ENCODE measurements around the gene CHST7.
A peak's percentile ranks its signal among the peaks of the same experiment; 100 is the strongest.

CHST7 gene

DNA sequence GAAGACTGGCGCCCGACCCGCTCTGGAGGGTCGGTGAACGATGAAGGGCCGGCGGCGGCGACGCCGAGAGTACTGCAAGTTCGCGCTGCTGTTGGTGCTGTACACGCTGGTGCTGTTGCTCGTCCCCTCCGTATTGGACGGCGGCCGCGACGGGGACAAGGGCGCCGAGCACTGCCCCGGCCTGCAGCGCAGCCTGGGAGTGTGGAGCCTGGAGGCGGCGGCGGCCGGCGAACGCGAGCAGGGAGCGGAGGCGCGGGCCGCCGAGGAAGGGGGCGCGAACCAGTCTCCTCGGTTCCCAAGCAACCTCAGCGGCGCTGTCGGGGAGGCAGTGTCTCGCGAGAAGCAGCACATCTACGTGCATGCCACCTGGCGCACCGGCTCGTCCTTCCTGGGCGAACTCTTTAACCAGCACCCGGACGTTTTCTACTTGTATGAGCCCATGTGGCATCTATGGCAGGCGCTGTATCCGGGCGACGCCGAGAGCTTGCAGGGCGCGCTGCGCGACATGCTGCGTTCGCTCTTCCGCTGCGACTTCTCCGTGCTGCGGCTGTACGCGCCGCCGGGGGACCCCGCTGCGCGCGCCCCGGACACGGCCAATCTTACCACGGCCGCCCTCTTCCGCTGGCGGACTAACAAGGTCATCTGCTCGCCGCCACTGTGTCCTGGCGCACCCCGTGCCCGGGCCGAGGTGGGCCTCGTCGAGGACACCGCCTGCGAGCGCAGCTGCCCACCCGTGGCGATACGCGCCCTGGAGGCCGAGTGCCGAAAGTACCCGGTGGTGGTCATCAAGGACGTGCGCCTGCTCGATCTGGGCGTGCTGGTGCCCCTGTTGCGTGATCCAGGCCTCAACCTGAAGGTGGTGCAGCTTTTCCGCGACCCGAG lies 568 bp downstream of the CHST7 start:
- no peak for DNase-seq (ENCODE audit: low spot score)

DNA sequence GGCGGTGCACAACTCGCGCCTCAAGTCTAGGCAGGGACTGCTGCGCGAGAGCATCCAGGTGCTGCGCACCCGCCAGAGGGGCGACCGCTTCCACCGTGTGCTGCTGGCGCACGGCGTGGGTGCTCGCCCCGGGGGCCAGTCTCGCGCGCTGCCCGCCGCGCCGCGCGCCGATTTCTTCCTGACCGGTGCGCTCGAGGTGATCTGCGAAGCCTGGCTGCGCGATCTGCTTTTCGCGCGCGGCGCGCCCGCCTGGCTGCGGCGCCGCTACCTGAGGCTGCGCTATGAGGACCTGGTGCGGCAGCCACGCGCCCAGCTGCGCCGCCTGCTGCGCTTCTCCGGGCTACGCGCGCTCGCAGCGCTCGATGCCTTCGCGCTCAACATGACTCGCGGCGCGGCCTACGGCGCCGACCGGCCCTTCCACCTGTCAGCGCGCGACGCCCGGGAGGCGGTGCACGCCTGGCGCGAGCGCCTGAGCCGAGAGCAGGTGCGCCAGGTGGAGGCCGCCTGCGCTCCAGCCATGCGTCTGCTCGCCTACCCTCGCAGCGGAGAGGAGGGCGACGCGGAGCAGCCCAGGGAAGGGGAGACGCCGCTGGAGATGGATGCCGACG lies 1.3 kb downstream of the CHST7 start:
- DNase-seq (ENCODE audit: low spot score) = no peak

DNA sequence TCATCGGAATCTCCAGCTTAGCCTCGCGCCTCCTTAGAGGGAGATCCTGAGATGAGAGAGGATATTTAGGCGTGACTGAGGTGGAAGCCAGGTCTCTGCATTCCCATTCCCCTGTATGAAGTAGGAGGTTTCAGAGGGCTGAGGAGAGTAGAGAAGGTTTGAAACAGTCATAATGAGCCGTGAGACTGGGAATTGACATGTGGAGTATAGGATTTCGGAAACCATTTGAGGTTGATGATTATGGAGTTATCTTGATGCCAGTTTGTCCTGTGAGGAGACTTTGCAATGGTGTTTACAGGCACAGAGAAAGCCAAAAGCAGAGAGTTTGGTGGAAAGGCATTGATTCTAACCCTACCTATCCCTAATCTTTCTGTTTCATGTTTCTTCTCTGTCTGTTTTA lies 2.0 kb downstream of the CHST7 start:
- no peak for DNase-seq (ENCODE audit: low spot score)

GRCh38 chrX:46575991-46576392 lies 2.4 kb downstream of the CHST7 start:
- no peak for DNase-seq (ENCODE audit: low spot score)

DNA sequence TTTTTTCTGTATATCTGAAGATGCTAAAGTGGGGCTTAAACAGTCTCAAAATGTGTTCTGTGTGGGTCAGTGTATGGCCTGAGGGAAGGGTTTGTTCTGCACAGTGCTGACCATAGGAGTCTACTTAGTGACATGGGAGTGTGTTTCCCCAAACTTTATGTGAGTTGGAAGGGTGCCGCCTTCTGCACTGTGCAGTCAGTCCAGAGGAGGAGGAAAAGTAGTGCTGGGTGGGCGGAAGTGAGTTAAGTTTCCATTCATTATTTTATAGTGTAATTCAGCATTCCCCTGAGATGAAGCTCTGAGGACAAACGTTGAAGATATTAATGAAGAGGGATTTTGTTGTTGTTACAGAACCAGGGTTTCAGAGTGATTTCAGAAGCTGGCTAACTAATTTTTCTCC lies 2.9 kb downstream of the CHST7 start:
- no peak for DNase-seq (ENCODE audit: low spot score)

GRCh38 chrX:46577221-46578005 lies 3.8 kb downstream of the CHST7 start:
- DNase-seq (ENCODE audit: low spot score) = no peak

GRCh38 chrX:46579250-46579649 lies 5.7 kb downstream of the CHST7 start:
- DNase-seq (ENCODE audit: low spot score) = no peak

- DNase-seq (ENCODE audit: low spot score) = no peak
Observed at GRCh38 chrX:46580613-46581012, 7.0 kb downstream of the CHST7 start.

DNA sequence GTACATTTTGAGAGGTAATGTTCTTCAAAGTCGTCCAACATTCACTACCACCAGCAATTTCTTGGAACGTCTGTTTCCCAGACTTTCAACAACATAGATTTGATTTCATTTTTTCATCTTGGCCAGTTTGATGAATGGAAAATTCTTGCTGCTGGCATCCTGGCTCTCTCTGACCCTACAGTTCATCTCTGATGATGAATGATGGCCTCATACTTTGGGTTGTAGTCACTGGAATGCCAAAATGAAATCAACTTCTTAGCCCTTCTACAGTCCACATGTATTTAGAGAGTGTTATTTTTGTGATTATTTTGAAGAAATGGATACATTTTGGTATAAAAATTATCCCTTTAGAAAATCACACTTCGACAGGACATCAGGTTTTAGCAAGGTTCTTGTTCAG lies 8.8 kb downstream of the CHST7 start:
- DNase-seq (ENCODE audit: low spot score) = no peak

GRCh38 chrX:46582966-46583365 lies 9.4 kb downstream of the CHST7 start:
- no peak for DNase-seq (ENCODE audit: low spot score)

GRCh38 chrX:46584736-46585135 lies 11.2 kb downstream of the CHST7 start:
- no peak for DNase-seq (ENCODE audit: low spot score)

- DNase-seq (ENCODE audit: low spot score) = no peak
Observed at GRCh38 chrX:46587158-46587557, 13.6 kb downstream of the CHST7 start.

DNA sequence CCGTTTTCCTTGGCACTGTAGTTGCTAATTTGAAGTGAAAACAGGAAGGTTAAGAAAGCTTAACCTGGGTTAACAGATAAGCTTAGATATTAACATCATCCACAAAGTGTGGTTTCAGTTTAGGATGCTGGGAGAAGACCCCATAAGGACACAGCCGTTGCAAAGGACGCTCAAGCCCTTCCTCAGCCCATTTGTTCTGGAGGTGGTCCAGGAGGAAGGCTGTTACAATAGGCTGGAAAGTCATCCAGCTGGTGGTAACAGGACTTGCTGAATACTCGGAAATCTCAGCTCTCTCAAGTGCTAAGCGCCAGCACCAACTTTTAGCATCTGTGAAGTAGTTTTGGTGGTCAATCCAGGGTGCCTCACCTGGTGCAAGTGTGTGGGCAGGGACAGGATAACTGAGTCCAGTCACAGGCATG lies 14.2 kb downstream of the CHST7 start:
- no peak for DNase-seq (ENCODE audit: low spot score)

DNA sequence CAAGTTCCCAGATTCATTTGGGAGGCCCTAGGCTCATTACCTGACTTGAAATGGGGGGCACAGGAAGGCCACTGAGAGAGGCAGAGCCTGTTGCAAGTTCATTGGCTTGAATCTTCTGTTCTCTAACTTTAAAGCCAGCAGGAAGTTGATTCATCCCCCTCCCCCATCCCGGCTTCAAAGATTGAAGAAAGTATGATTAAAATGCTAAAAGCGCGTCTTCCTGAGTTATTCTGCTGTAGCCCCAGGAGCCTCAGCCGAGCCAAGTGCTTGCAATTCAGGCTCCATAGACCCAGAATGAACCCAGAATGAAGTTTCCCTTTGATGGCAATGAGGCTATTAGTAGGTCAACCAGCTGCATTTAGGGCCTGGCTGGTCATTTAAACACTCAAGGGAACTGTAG lies 14.7 kb downstream of the CHST7 start:
- no peak for DNase-seq (ENCODE audit: low spot score)

GRCh38 chrX:46589977-46590723 lies 16.6 kb downstream of the CHST7 start:
- DNase-seq (ENCODE audit: low spot score) = no peak

DNA sequence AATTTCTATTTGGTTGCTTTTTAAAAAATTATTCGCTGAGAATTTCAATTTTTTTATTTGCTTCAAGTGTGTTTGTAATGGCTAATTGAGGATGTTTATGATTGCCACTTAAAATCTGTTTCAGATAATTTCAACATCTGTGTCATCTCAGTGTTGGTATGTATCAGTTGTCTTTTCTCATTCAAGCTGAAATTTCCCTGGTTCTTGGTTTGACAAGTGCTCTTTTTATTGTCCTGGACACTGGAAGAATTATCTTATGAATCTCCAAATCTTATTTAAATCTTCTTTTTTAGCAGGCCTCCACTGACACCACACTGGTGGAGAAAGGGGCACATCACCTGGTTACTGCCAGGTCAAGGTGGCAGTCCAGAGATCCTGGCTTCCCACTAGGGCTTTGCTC lies 21.5 kb downstream of the CHST7 start:
- DNase-seq (ENCODE audit: low spot score) = no peak

DNA sequence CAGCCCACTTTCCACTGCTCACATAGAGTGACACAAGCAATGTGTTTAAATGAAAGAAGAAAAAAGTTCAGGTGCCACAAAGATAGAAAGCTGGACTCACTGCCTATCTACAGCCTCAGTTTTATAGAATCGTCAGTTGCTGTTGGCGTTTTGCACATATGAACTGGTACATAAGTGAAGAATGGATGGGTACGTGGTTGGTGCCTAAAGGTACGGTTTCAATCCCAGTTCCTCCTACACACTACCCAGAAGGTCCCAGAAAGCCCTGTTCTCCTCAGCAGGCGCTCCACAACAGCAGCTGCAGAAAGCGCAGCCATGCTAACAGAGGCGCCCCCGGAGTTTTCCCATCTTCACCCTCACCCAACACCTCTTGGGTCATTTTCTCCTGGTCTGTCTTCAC lies 23.6 kb downstream of the CHST7 start:
- DNase-seq (ENCODE audit: low spot score) = no peak

- DNase-seq (ENCODE audit: low spot score) = no peak
Observed at GRCh38 chrX:46597771-46598170, 24.2 kb downstream of the CHST7 start.

DNA sequence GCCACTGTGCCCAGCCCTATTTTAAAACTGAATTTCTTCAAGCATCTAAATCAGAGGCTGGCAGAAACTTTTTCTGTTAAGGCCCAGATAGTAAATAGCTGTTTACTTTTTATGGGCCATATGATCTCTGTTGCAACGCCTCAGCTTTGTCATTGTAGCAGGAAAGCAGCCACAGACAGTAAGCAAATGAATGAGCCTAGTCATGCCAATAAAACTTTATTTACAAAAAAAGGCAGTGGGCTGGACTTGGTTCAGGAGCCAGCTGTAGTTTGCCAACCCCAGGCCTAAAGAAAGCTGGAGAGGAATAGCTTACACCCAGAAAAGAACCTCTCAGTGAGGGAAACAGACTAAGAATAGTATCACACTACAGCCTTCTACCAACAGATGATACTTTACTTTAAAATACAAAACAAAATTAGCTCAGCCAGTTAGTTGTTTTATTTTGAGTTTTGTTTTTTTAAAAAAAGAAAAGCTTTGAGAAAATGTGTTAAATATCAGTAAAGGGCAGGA lies 25.5 kb downstream of the CHST7 start:
- no peak for DNase-seq (ENCODE audit: low spot score)

DNA sequence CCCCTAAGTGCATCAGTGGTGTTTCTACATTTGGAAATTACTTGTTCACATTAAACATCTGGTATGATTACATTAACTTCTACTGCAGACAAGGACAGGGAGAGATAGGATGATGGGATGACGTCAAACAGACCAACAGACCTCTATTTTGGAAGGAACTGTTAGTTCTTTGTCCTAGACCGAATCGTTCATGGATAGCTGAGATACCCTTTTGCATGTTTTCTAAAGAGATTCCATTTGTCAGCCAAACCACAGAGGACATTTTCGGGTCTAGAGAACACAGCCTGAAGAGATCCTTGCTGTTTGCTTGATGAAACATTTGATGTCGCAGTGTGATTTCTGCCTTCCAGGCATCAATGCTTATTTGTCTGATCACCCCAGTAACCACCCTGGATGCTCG lies 27.7 kb downstream of the CHST7 start:
- DNase-seq (ENCODE audit: low spot score) = peak; percentile 59

- DNase-seq (ENCODE audit: low spot score) = no peak
Observed at GRCh38 chrX:46602468-46603102, 29.0 kb downstream of the CHST7 start.

DNA sequence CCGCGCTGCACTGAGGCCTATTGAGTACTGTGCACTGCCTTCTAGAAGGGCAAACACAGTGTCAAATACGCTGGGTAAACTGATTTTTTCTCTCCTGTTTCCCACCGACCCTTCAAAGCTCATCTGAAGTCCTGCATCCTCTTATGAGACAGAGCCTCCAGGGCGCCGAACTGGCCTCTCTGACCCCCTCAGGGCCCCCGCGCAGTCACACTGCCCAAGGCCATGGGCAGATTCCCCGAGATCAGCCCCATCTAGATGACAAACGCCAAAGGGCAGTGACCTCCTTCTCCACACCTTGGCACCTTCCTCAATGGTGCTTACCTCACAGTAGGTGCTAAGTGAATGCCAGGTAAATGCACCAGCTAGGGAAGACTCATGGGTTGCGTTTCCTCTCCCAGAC lies 34.4 kb downstream of the CHST7 start:
- DNase-seq (ENCODE audit: low spot score) = no peak
